Measurements from ENCODE around the gene HGD. TPM values are rescaled to one million over a fixed set of nuclear protein-coding genes. Genes with fewer than 3 reads are reported as not detected.
"Not testable (repeated sequence)": the region's sequence is repeated elsewhere in the genome, so short reads cannot be mapped to it uniquely, and the experiment has no call there.

The HGD gene
- total RNA-seq, 1 donor from 2014 or later: 0.49 TPM

DNA sequence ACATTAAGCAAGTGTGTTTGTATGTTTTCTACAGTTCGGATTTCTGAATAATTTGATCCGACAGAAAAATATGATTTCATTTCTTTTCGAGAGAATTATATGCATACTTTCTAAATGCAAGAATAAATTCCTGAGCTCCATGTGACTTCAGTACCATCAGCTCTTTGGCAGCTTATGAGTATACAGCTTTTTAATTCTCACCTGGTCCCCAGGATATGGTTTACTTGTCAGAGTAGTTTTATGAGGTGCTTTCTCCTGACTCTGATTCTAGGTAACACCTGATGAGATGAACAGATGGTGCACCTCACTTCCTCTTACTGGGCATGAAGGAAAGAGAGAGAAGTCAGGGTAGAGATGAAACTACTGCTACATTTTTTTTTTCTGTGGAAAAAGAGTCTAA is 3.1 kb downstream of the HGD start:
- H3K36me3 ChIP-seq: no peaks in the 10 kb centered on the region
- TF ChIP-seq, protein P1, sequence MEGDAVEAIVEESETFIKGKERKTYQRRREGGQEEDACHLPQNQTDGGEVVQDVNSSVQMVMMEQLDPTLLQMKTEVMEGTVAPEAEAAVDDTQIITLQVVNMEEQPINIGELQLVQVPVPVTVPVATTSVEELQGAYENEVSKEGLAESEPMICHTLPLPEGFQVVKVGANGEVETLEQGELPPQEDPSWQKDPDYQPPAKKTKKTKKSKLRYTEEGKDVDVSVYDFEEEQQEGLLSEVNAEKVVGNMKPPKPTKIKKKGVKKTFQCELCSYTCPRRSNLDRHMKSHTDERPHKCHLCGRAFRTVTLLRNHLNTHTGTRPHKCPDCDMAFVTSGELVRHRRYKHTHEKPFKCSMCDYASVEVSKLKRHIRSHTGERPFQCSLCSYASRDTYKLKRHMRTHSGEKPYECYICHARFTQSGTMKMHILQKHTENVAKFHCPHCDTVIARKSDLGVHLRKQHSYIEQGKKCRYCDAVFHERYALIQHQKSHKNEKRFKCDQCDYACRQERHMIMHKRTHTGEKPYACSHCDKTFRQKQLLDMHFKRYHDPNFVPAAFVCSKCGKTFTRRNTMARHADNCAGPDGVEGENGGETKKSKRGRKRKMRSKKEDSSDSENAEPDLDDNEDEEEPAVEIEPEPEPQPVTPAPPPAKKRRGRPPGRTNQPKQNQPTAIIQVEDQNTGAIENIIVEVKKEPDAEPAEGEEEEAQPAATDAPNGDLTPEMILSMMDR (IDR thresholded peaks at IDR 0.05; ENCODE audit: borderline replicate concordance): no peak
- DNase-seq: no peak
- peaks cover 14% of the 10 kb centered on the region for H3K4me1 ChIP-seq
- peak overlapping the region; percentile 22 for H3K27ac ChIP-seq (replicated peaks)
- intact Hi-C loops (cut with micrococcal nuclease): no loop called here
- no peaks in the 10 kb centered on the region for H3K9me3 ChIP-seq (replicated peaks)
- no peaks in the 10 kb centered on the region for H3K27me3 ChIP-seq (ENCODE audit: low read depth)
- H3K4me3 ChIP-seq: no peak overlapping the region

- peaks cover 14% of the 10 kb centered on the region for H3K4me1 ChIP-seq
- H3K27ac ChIP-seq (replicated peaks): peak overlapping the region; percentile 22
- H3K27me3 ChIP-seq (ENCODE audit: low read depth): no peaks in the 10 kb centered on the region
- DNase-seq: no peak
- H3K4me3 ChIP-seq: peak overlapping the region; percentile 9
- TF ChIP-seq, protein P1 (IDR thresholded peaks at IDR 0.05; ENCODE audit: borderline replicate concordance): no peak
- intact Hi-C loops (cut with micrococcal nuclease): no loop called here
- H3K9me3 ChIP-seq (replicated peaks): no peaks in the 10 kb centered on the region
- no peaks in the 10 kb centered on the region for H3K36me3 ChIP-seq
Observed at GRCh38 chr3:120678331-120678947, 3.6 kb downstream of the HGD start.

- H3K27ac ChIP-seq (replicated peaks); H3K27me3 ChIP-seq (ENCODE audit: low read depth); intact Hi-C loops (cut with micrococcal nuclease); H3K36me3 ChIP-seq; H3K9me3 ChIP-seq (replicated peaks); H3K4me3 ChIP-seq; DNase-seq: not testable (repeated sequence)
- H3K4me1 ChIP-seq: peaks cover 14% of the 10 kb centered on the region
Observed at GRCh38 chr3:120677193-120677592, 4.8 kb downstream of the HGD start.

GRCh38 chr3:120673116-120673515 is 8.9 kb downstream of the HGD start:
- Histone ChIP-seq H3K4me1 (peaks cover 2% of the 10 kb centered on the region), H3K4me3 (no peak overlapping the region), H3K9me3 (replicated peaks) (no peaks in the 10 kb centered on the region), H3K27ac (replicated peaks) (no peak overlapping the region), H3K36me3 (no peaks in the 10 kb centered on the region), H3K27me3 (ENCODE audit: low read depth) (no peaks in the 10 kb centered on the region)
- TF ChIP-seq, protein P1 (IDR thresholded peaks at IDR 0.05; ENCODE audit: borderline replicate concordance): no peak
- intact Hi-C loops (cut with micrococcal nuclease): no loop called here
- no peak for DNase-seq

DNA sequence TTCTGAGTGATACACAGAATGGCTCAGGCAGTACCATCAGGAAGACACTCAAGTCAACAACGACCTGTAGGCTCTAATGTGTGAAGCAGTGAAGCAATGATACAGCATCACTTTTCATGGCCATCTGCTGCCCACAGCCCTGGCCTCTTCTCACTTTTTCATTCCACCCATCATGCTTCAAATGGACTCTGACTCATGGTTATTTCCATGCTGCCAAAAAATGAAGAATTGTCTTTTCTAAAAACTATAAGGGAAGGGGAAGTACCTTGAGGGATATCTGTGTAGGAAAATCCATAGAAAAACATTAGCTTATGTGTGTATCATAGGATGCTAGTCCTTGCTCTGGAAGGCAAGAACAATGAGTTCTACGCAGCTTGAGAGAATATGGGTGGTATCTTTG is 11.5 kb downstream of the HGD start:
- TF ChIP-seq, protein P1 (IDR thresholded peaks at IDR 0.05; ENCODE audit: borderline replicate concordance): no peak
- Histone ChIP-seq H3K4me1 (no peaks in the 10 kb centered on the region), H3K36me3 (no peaks in the 10 kb centered on the region), H3K9me3 (replicated peaks) (no peaks in the 10 kb centered on the region), H3K4me3 (no peak overlapping the region), H3K27ac (replicated peaks) (no peak overlapping the region), H3K27me3 (ENCODE audit: low read depth) (no peaks in the 10 kb centered on the region)
- intact Hi-C loops (cut with micrococcal nuclease): no loop called here
- no peak for DNase-seq

DNA sequence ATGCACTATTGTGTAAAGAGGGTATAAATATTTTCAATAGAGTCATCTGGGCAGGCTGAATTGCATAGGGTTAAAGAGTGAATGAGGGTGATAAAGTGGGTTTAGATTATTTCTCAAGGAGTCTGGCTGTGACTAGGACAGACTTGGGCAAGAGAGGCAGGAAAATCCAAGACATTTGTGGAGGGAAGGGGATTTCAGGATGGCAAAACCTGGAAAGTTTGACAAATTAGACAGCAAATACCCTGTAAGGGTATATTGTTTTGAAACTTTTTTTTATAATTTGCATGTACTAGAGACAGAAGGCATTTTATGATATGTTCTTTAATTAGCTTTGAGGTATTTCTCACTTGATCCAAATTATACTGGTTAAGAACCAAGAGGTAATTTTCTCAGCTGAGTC is 17.1 kb downstream of the HGD start:
- intact Hi-C loops (cut with micrococcal nuclease): no loop called here
- no peaks in the 10 kb centered on the region for H3K36me3 ChIP-seq
- no peaks in the 10 kb centered on the region for H3K27me3 ChIP-seq (ENCODE audit: low read depth)
- no peak overlapping the region for H3K27ac ChIP-seq (replicated peaks)
- peaks cover 4% of the 10 kb centered on the region for H3K4me1 ChIP-seq
- DNase-seq: no peak
- H3K9me3 ChIP-seq (replicated peaks): no peaks in the 10 kb centered on the region
- TF ChIP-seq, protein P1 (IDR thresholded peaks at IDR 0.05; ENCODE audit: borderline replicate concordance): no peak
- no peak overlapping the region for H3K4me3 ChIP-seq
